Ovary (tissue), 9 donors: ENCODE data around the gene SDK1. TPM values are rescaled to one million over a fixed set of nuclear protein-coding genes. Genes with fewer than 3 reads are reported as not detected.

Experiments used
- DNase-seq, 5 donors: peaks; one replicate each; pipeline ENCODE4 v3.0.0-alpha.2; 2019 to 2020
- H3K27ac ChIP-seq, 2 donors: fragments of 200-600 bp; one replicate each; pipeline versions ENCODE4 v1.5.1 to v1.8.0; 2019 to 2022
- H3K27me3 ChIP-seq: fragments of 200-600 bp; one replicate; pipeline ENCODE4 v1.8.0; 2022
- H3K36me3 ChIP-seq: fragments of 200-600 bp; sonication (generic); one replicate; pipeline ENCODE4 v1.5.1; 2019
- H3K4me1 ChIP-seq: one replicate; pipeline ENCODE4 v1.8.1; 2013; ENCODE audit warnings: mild to moderate bottlenecking, moderate library complexity; ENCODE audit not compliant: insufficient read depth
- H3K4me3 ChIP-seq: fragments of 200-600 bp; sonication (generic); one replicate; pipeline ENCODE4 v1.5.1; 2017
- H3K9me3 ChIP-seq, 2 donors: fragments of 200-600 bp in 1 of 2; sonication (generic) in 1 of 2; one replicate each; pipeline versions ENCODE4 v1.5.1 to v1.8.1; 2013 to 2019; ENCODE audit warnings: mild to moderate bottlenecking in 1 of 2, moderate library complexity in 1 of 2
- CTCF ChIP-seq, 3 donors: fragments of 450-650 bp in 2 of 3; fragments of 200-600 bp in 1 of 3; IDR thresholded peaks; one replicate each; pipeline versions ENCODE4 v1.5.1 to v1.8.0; 2016 to 2022; ENCODE audit warnings: antibody characterized with exemption in 3 of 3, mild to moderate bottlenecking in 1 of 3
- EP300 ChIP-seq: sonication (generic); formaldehyde crosslinking; IDR thresholded peaks from one replicate; pipeline ENCODE4 v1.6.1; 2017; ENCODE audit warnings: antibody characterized with exemption
- POLR2A ChIP-seq: fragments of 450-650 bp; IDR thresholded peaks from one replicate; pipeline ENCODE4 v1.6.1; 2017; ENCODE audit warnings: antibody characterized with exemption, mild to moderate bottlenecking, moderate library complexity
- WGBS, 3 donors: extraction: QIAGEN DNeasy Blood & Tissue Kit in 1 of 3; methylation state at CpG; one replicate each; pipeline versions ENCODE4 v1.1.5 to v1.1.7; 2013 to 2017; 5-methylcytosine and 5-hydroxymethylcytosine counted together
- intact Hi-C, 4 donors: fragments of 100-400 bp; cut with DNase I; formaldehyde crosslinking; loops; one replicate each; pipeline versions ENCODE4 v1.11.0 to v1.15.1; 2022 to 2023
- polyA plus RNA-seq, 2 donors: library from polyadenylated mRNA; stranded (reverse); fragments of 200-250 nt in 1 of 2; fragments of 350-450 nt in 1 of 2; fragmentation: Illumina TruSeq in 1 of 2; extraction: RNeasy Lipid Tissue Mini Kit (QIAGEN cat#74804) in 1 of 2; gene quantifications; one replicate each; pipeline ENCODE4 v1.2.3, GENCODE V29; 2013 to 2014
- total RNA-seq, 7 donors: library from RNA; depleted of rRNA in 2 of 7; stranded (reverse); fragments of >200 nt in 2 of 7; fragmentation: NEBNext Ultra II Directional in 3 of 7; extraction: Animal tissue kit (Norgen Biotek cat#: 25700) in 3 of 7; gene quantifications; one replicate each; pipeline versions ENCODE4 v1.1.0 to v1.2.4, GENCODE V29; 2016 to 2023
- donor health status: DM: no; HTN: no; CAD: no; lungs with moderate emphysema.
- donor health status: DM: no; HTN: no; CAD: no.
- donor health status: Bipolar disorder and iron deficiency.
- donor health status: DM: yes; HTN: yes; CAD: no.
- donor health status: DM: no; HTN: no; CAD: no.
- donor health status: DM: yes; HTN: yes; CAD: no.

Gene SDK1
- total and polyA plus RNA-seq, 9 donors: 1.2 to 13.3 (median 4.4) TPM

GRCh38 chr7:4144811-4145510 lies 843.9 kb downstream of the SDK1 start:
- no peaks in the 10 kb centered on the region for H3K9me3 ChIP-seq
- H3K27ac ChIP-seq: no peak overlapping the region
- TF ChIP-seq EP300: no peak
- no peak for TF ChIP-seq CTCF (IDR thresholded peaks at IDR 0.05)
- TF ChIP-seq POLR2A: no peak
- 13 to 18% (median 15%) methylated on average over 25 of the region's 25 CpGs for WGBS, 3 donors
- intact Hi-C loops: no loop called here
- no peaks in the 10 kb centered on the region for H3K4me1 ChIP-seq
- no peaks in the 10 kb centered on the region for H3K27me3 ChIP-seq
- H3K4me3 ChIP-seq: peak overlapping the region; percentile 27
- no peaks in the 10 kb centered on the region for H3K36me3 ChIP-seq
- DNase-seq: peak; percentile 65 to 79 (median 70)

DNA sequence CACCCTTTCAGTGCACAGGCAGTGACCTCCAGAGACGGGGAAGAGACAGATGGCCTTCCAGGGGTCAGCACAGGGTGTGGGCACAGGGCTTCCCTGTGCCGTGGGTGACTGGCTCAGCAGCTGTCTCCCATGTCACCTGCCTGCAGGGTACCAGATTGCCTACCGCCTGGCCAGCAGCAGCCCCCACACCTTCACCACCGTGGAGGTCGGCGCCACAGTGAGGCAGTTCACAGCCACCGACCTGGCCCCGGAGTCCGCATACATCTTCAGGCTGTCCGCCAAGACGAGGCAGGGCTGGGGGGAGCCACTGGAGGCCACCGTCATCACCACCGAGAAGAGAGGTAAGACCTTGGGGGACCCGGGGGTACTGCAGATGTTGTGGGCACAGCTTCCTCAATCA lies 844.5 kb downstream of the SDK1 start:
- no peaks in the 10 kb centered on the region for H3K27me3 ChIP-seq
- no peak overlapping the region for H3K27ac ChIP-seq
- DNase-seq: no peak
- WGBS, 3 donors: 86 to 92% (median 89%) methylated on average over 14 of the region's 14 CpGs
- H3K4me1 ChIP-seq: no peaks in the 10 kb centered on the region
- intact Hi-C loops: no loop called here
- H3K9me3 ChIP-seq: no peaks in the 10 kb centered on the region
- TF ChIP-seq EP300 (no peak), POLR2A (no peak), CTCF (IDR thresholded peaks at IDR 0.05) (no peak)
- no peaks in the 10 kb centered on the region for H3K36me3 ChIP-seq
- H3K4me3 ChIP-seq: no peak overlapping the region

GRCh38 chr7:4147926-4148620 lies 847.0 kb downstream of the SDK1 start:
- no peak for DNase-seq
- H3K4me1 ChIP-seq: no peaks in the 10 kb centered on the region
- H3K9me3 ChIP-seq: no peaks in the 10 kb centered on the region
- WGBS, 3 donors: 88 to 92% (median 90%) methylated on average over 28 of the region's 28 CpGs
- H3K36me3 ChIP-seq: no peaks in the 10 kb centered on the region
- no peak overlapping the region for H3K27ac ChIP-seq
- intact Hi-C loops: no loop called here
- no peak for TF ChIP-seq CTCF (IDR thresholded peaks at IDR 0.05)
- TF ChIP-seq POLR2A: no peak
- TF ChIP-seq EP300: no peak
- no peaks in the 10 kb centered on the region for H3K27me3 ChIP-seq
- no peak overlapping the region for H3K4me3 ChIP-seq

- Histone ChIP-seq H3K27ac (no peak overlapping the region), H3K4me1 (no peaks in the 10 kb centered on the region), H3K4me3 (no peak overlapping the region), H3K27me3 (no peaks in the 10 kb centered on the region), H3K36me3 (no peaks in the 10 kb centered on the region), H3K9me3 (no peaks in the 10 kb centered on the region)
- DNase-seq: no peak
- no peak for TF ChIP-seq CTCF (IDR thresholded peaks at IDR 0.05)
- no peak for TF ChIP-seq POLR2A
- no peak for TF ChIP-seq EP300
- intact Hi-C loops: no loop called here
- 88 to 90% (median 88%) methylated on average over 17 to 18 of the region's 18 CpGs for WGBS, 3 donors
Measured at GRCh38 chr7:4149236-4149635, 848.2 kb downstream of the SDK1 start.
